H9 (cell line): ENCODE measurements around the gene TECPR2. TPM values are rescaled to one million over a fixed set of nuclear protein-coding genes. Genes with fewer than 3 reads are reported as not detected.
A peak's percentile ranks its signal among the peaks of the same experiment; 100 is the strongest.

Experiments
- DNase-seq: peaks from one replicate; pipeline ENCODE4 v3.0.0-alpha.2; 2017
- H2AFZ ChIP-seq: one replicate; pipeline ENCODE4 v1.6.1; 2013; ENCODE audit warnings: mild to moderate bottlenecking, low read length, control low read depth, moderate library complexity
- H2AK5ac ChIP-seq: 2 replicates; pipeline ENCODE4 v1.6.1; 2013; ENCODE audit warnings: low read length, control low read depth, mixed read lengths; ENCODE audit not compliant: insufficient read length
- H2BK120ac ChIP-seq: one replicate; pipeline ENCODE4 v1.6.1; 2013; ENCODE audit warnings: low read depth, mild to moderate bottlenecking, low read length, control low read depth, inconsistent platforms; ENCODE audit not compliant: poor library complexity, severe bottlenecking
- H2BK12ac ChIP-seq: 2 replicates; pipeline ENCODE4 v1.6.1; 2013; ENCODE audit warnings: low read length, control low read depth, mixed read lengths, low read depth; ENCODE audit not compliant: insufficient read length
- H2BK15ac ChIP-seq: 2 replicates; pipeline ENCODE4 v1.6.1; 2013; ENCODE audit warnings: low read depth, low read length, control low read depth
- H2BK20ac ChIP-seq: one replicate; pipeline ENCODE4 v1.6.1; 2013; ENCODE audit warnings: low read depth, mild to moderate bottlenecking, low read length, control low read depth, inconsistent platforms; ENCODE audit not compliant: poor library complexity, severe bottlenecking
- H2BK5ac ChIP-seq: 2 replicates; pipeline ENCODE4 v1.6.1; 2013; ENCODE audit warnings: low read length, control low read depth, mixed read lengths; ENCODE audit not compliant: insufficient read length
- H3K14ac ChIP-seq: 2 replicates; pipeline ENCODE4 v1.6.1; 2013; ENCODE audit warnings: low read length, control low read depth; ENCODE audit not compliant: insufficient read depth
- H3K18ac ChIP-seq: 2 replicates; pipeline ENCODE4 v1.6.1; 2013; ENCODE audit warnings: low read depth, mild to moderate bottlenecking, mixed read lengths, low read length, control low read depth; ENCODE audit not compliant: insufficient read length
- H3K23ac ChIP-seq: 2 replicates; pipeline ENCODE4 v1.6.1; 2013; ENCODE audit warnings: low read length, control low read depth, mixed read lengths, low read depth; ENCODE audit not compliant: insufficient read length
- H3K23me2 ChIP-seq: 2 replicates; pipeline ENCODE4 v1.6.1; 2013; ENCODE audit warnings: low read depth, mild to moderate bottlenecking, mixed read lengths, low read length, control low read depth; ENCODE audit not compliant: insufficient read length, poor library complexity, severe bottlenecking
- H3K27ac ChIP-seq: 2 replicates; pipeline ENCODE4 v1.5.1; 2013; ENCODE audit warnings: low read length, control low read depth, mixed read lengths, low read depth; ENCODE audit not compliant: insufficient read length
- H3K27me3 ChIP-seq: 2 replicates; pipeline ENCODE4 v1.6.1; 2013; ENCODE audit warnings: low read length, control low read depth, inconsistent platforms; ENCODE audit not compliant: insufficient read depth
- H3K4ac ChIP-seq: 2 replicates; pipeline ENCODE4 v1.6.1; 2013; ENCODE audit warnings: low read depth, mild to moderate bottlenecking, control low read depth, inconsistent platforms, low read length, moderate library complexity
- H3K4me1 ChIP-seq: 2 replicates; pipeline ENCODE4 v1.6.1; 2013; ENCODE audit warnings: low read length, control low read depth, inconsistent platforms; ENCODE audit not compliant: insufficient read depth
- H3K4me2 ChIP-seq: 2 replicates; pipeline ENCODE4 v1.6.1; 2013; ENCODE audit warnings: low read length, control low read depth, mixed read lengths; ENCODE audit not compliant: insufficient read length, insufficient read depth
- H3K56ac ChIP-seq: 2 replicates; pipeline ENCODE4 v1.6.1; 2013; ENCODE audit warnings: low read depth, mild to moderate bottlenecking, mixed read lengths, low read length, control low read depth; ENCODE audit not compliant: insufficient read length
- H3K79me1 ChIP-seq: 2 replicates; pipeline ENCODE4 v1.6.1; 2013; ENCODE audit warnings: low read depth, mild to moderate bottlenecking, moderate library complexity, low read length, control low read depth, inconsistent platforms; ENCODE audit not compliant: insufficient read depth, poor library complexity, severe bottlenecking
- H3K79me2 ChIP-seq: 2 replicates; pipeline ENCODE4 v1.6.1; 2013; ENCODE audit warnings: low read length, control low read depth, inconsistent platforms; ENCODE audit not compliant: insufficient read depth
- H3K9ac ChIP-seq: 2 replicates; pipeline ENCODE4 v1.6.1; 2013; ENCODE audit warnings: low read length, control low read depth, mixed read lengths; ENCODE audit not compliant: insufficient read length; ENCODE audit errors: extremely low read depth
- H3K9me3 ChIP-seq: one replicate; pipeline ENCODE4 v1.6.1; 2013; ENCODE audit warnings: low read depth, low read length, inconsistent platforms; ENCODE audit not compliant: control insufficient read depth
- H3T11ph ChIP-seq: one replicate; pipeline ENCODE4 v1.6.1; 2013; ENCODE audit warnings: mild to moderate bottlenecking, low read length, control low read depth, inconsistent platforms
- H4K20me1 ChIP-seq: one replicate; pipeline ENCODE4 v1.6.1; 2013; ENCODE audit not compliant: control insufficient read depth, insufficient read length, insufficient read depth
- H4K5ac ChIP-seq: 2 replicates; pipeline ENCODE4 v1.6.1; 2013; ENCODE audit warnings: low read depth, mild to moderate bottlenecking, mixed read lengths, low read length, control low read depth; ENCODE audit not compliant: insufficient read length
- H4K8ac ChIP-seq: replicated peaks from 2 replicates; pipeline ENCODE4 v1.6.1; 2013; ENCODE audit warnings: low read length, control low read depth, mixed read lengths, low read depth; ENCODE audit not compliant: insufficient read length
- H4K91ac ChIP-seq: 2 replicates; pipeline ENCODE4 v1.6.1; 2013; ENCODE audit warnings: low read depth, mild to moderate bottlenecking, moderate library complexity, mixed read lengths, low read length, control low read depth; ENCODE audit not compliant: insufficient read length
- H3K27ac Mint-ChIP-seq, 3 experiments: 2 replicates in 2 of 3; 3 replicates in 1 of 3; pipeline ENCODE4 v1.8.0; 2020 to 2021; ENCODE audit warnings: mixed read lengths in 3 of 3, mild to moderate bottlenecking in 1 of 3, moderate library complexity in 1 of 3
- H3K27me3 Mint-ChIP-seq: 2 replicates; pipeline ENCODE4 v1.8.0; 2021; ENCODE audit warnings: low read depth, mild to moderate bottlenecking, moderate library complexity, mixed read lengths
- H3K36me3 Mint-ChIP-seq, 3 experiments: 2 replicates in 2 of 3; 3 replicates in 1 of 3; pipeline ENCODE4 v1.8.0; 2020 to 2021; ENCODE audit warnings: low read depth in 3 of 3, mixed read lengths in 3 of 3; ENCODE audit not compliant: insufficient read depth in 1 of 3
- H3K4me1 Mint-ChIP-seq, 2 experiments: 2 replicates each; pipeline ENCODE4 v1.8.0; 2020; ENCODE audit warnings: mixed read lengths in 2 of 2
- H3K4me3 Mint-ChIP-seq, 2 experiments: 2 replicates in 1 of 2; 3 replicates in 1 of 2; pipeline ENCODE4 v1.8.0; 2020 to 2021; ENCODE audit warnings: mild to moderate bottlenecking in 2 of 2, mixed read lengths in 2 of 2, moderate library complexity in 1 of 2
- H3K9me3 Mint-ChIP-seq, 2 experiments: 2 replicates in 1 of 2; 3 replicates in 1 of 2; pipeline ENCODE4 v1.8.0; 2020; ENCODE audit warnings: mild to moderate bottlenecking in 2 of 2, mixed read lengths in 2 of 2, moderate library complexity in 1 of 2
- CTCF ChIP-seq: fragments of 200-600 bp; sonication (generic); conservative IDR thresholded peaks from 3 replicates; pipeline ENCODE4 v1.8.0; 2021; ENCODE audit warnings: antibody characterized with exemption, mild to moderate bottlenecking
- WGBS: extraction: QIAGEN DNeasy Blood & Tissue Kit; methylation state at CpG from one replicate; pipeline ENCODE4 v1.1.7; 2013; ENCODE audit warnings: missing lambda C conversion rate, low lambda C conversion rate, mixed read lengths; ENCODE audit not compliant: insufficient read length; ENCODE audit errors: extremely low coverage; 5-methylcytosine and 5-hydroxymethylcytosine counted together
- total RNA-seq: library from RNA; stranded (reverse); gene quantifications from 2 replicates; pipeline ENCODE4 v1.2.1, GENCODE V29; 2021

TECPR2 gene
- total RNA-seq, 1 experiment from 2014 or later, result 15.4 TPM

- no peaks in the 10 kb centered on the region; a peak in 1 of 5 replicates for H3K9me3 Mint-ChIP-seq
- no peak overlapping the region for H2BK120ac ChIP-seq
- no peak overlapping the region for H3K4me2 ChIP-seq
- H2AK5ac ChIP-seq, result no peak overlapping the region
- no peak overlapping the region for H3K14ac ChIP-seq
- no peak overlapping the region for H4K91ac ChIP-seq
- DNase-seq, result no peak
- H3K4me1 ChIP-seq, result no peaks in the 10 kb centered on the region; the same call in 1 of the 2 replicates
- H3K4ac ChIP-seq, result no peak overlapping the region
- WGBS, result no CpG with 5 or more reads among the region's 6 CpGs
- H2BK20ac ChIP-seq, result no peak overlapping the region
- H2AFZ ChIP-seq, result no peak overlapping the region
- TF ChIP-seq CTCF, result no peak
- H3T11ph ChIP-seq, result no peak overlapping the region
- peak overlapping the region; percentile 67 to 94 for H3K4me3 Mint-ChIP-seq
- peaks cover 31 to 36% of the 10 kb centered on the region in 2 experiments for H3K4me1 Mint-ChIP-seq
- no peak overlapping the region for H3K27ac Mint-ChIP-seq
- no peak overlapping the region for H3K56ac ChIP-seq
- H3K27me3 Mint-ChIP-seq, result peaks cover 35% of the 10 kb centered on the region
- no peak overlapping the region for H3K9ac ChIP-seq
- no peak overlapping the region for H3K23ac ChIP-seq
- H2BK5ac ChIP-seq, result no peak overlapping the region
- peaks cover 18% of the 10 kb centered on the region for H3K23me2 ChIP-seq
- no peaks in the 10 kb centered on the region; the same call in 1 of the 2 replicates for H3K27me3 ChIP-seq
- H3K9me3 ChIP-seq, result no peaks in the 10 kb centered on the region
- H4K5ac ChIP-seq, result no peak overlapping the region
- H3K36me3 Mint-ChIP-seq, result no peaks in the 10 kb centered on the region; a peak in 1 of 7 replicates
- H4K20me1 ChIP-seq, result no peaks in the 10 kb centered on the region
- no peaks in the 10 kb centered on the region for H3K79me1 ChIP-seq
- no peak overlapping the region for H3K27ac ChIP-seq
- H2BK15ac ChIP-seq, result no peak overlapping the region
- H3K79me2 ChIP-seq, result no peaks in the 10 kb centered on the region
- H4K8ac ChIP-seq, result no peak overlapping the region
- no peak overlapping the region for H3K18ac ChIP-seq
- H2BK12ac ChIP-seq, result no peak overlapping the region
These were observed 47.6 kb upstream of the TECPR2 start for GRCh38 chr14:102315121-102315520.
